ENCODE data around the gene ZNF621. TPM values are rescaled to one million over a fixed set of nuclear protein-coding genes. Genes with fewer than 3 reads are reported as not detected.

Gene ZNF621
- total RNA-seq, 3 donors from 2014 or later, result 16.4 to 24.9 (median 17.3) TPM

GRCh38 chr3:40566694-40567093 is 41.9 kb downstream of the ZNF621 start:
- DNase-seq (ENCODE audit: low spot score in 2 of 2), result no peak
- Histone ChIP-seq H3K36me3 (no peaks in the 10 kb centered on the region), H3K27ac (no peak overlapping the region), H3K27me3 (no peaks in the 10 kb centered on the region), H3K4me3 (no peak overlapping the region), H3K4me1 (no peaks in the 10 kb centered on the region), H3K9me3 (no peaks in the 10 kb centered on the region)
- TF ChIP-seq POLR2A (IDR thresholded peaks at IDR 0.05) (no peak), POLR2AphosphoS5 (IDR thresholded peaks at IDR 0.05) (no peak), CTCF (IDR thresholded peaks at IDR 0.05) (no peak)
- intact Hi-C loops (cut with DNase I; ENCODE audit: low total_unique reads), result no loop called here

GRCh38 chr3:40572588-40572987 is 47.8 kb downstream of the ZNF621 start:
- intact Hi-C loops (cut with DNase I; ENCODE audit: low total_unique reads), result no loop called here
- Histone ChIP-seq H3K4me1 (no peaks in the 10 kb centered on the region), H3K36me3 (no peaks in the 10 kb centered on the region), H3K4me3 (no peak overlapping the region), H3K27ac (no peak overlapping the region), H3K27me3 (no peaks in the 10 kb centered on the region), H3K9me3 (no peaks in the 10 kb centered on the region)
- DNase-seq (ENCODE audit: low spot score in 2 of 2), result no peak
- TF ChIP-seq POLR2AphosphoS5 (IDR thresholded peaks at IDR 0.05) (no peak), POLR2A (IDR thresholded peaks at IDR 0.05) (no peak), CTCF (IDR thresholded peaks at IDR 0.05) (no peak)

GRCh38 chr3:40574050-40574449 is 49.3 kb downstream of the ZNF621 start:
- H3K27me3 ChIP-seq, result no peaks in the 10 kb centered on the region
- no peaks in the 10 kb centered on the region for H3K9me3 ChIP-seq
- H3K36me3 ChIP-seq, result no peaks in the 10 kb centered on the region
- H3K4me1 ChIP-seq, result no peaks in the 10 kb centered on the region
- DNase-seq (ENCODE audit: low spot score in 2 of 2), result no peak
- H3K4me3 ChIP-seq, result no peak overlapping the region
- intact Hi-C loops (cut with DNase I; ENCODE audit: low total_unique reads), result no loop called here
- H3K27ac ChIP-seq, result no peak overlapping the region
- no peak for TF ChIP-seq CTCF (IDR thresholded peaks at IDR 0.05)

GRCh38 chr3:40574661-40575060 is 49.9 kb downstream of the ZNF621 start:
- TF ChIP-seq CTCF (IDR thresholded peaks at IDR 0.05) (no peak), POLR2AphosphoS5 (IDR thresholded peaks at IDR 0.05) (no peak), POLR2A (IDR thresholded peaks at IDR 0.05) (no peak)
- intact Hi-C loops (cut with DNase I; ENCODE audit: low total_unique reads), result no loop called here
- DNase-seq (ENCODE audit: low spot score in 2 of 2), result no peak

GRCh38 chr3:40576396-40576795 is 51.6 kb downstream of the ZNF621 start:
- intact Hi-C loops (cut with DNase I; ENCODE audit: low total_unique reads), result no loop called here
- no peak for TF ChIP-seq CTCF (IDR thresholded peaks at IDR 0.05)
- TF ChIP-seq POLR2AphosphoS5 (IDR thresholded peaks at IDR 0.05), result no peak
- TF ChIP-seq POLR2A (IDR thresholded peaks at IDR 0.05), result no peak
- no peaks in the 10 kb centered on the region for H3K9me3 ChIP-seq
- no peaks in the 10 kb centered on the region for H3K4me1 ChIP-seq
- no peaks in the 10 kb centered on the region for H3K36me3 ChIP-seq
- no peak overlapping the region for H3K27ac ChIP-seq
- no peaks in the 10 kb centered on the region for H3K27me3 ChIP-seq
- no peak overlapping the region for H3K4me3 ChIP-seq
- DNase-seq (ENCODE audit: low spot score in 2 of 2), result no peak

More at GRCh38 chr3:40574661-40575060, 49.9 kb downstream of the ZNF621 start:
- Histone ChIP-seq H3K27ac (no peak overlapping the region), H3K27me3 (no peaks in the 10 kb centered on the region), H3K9me3 (no peaks in the 10 kb centered on the region), H3K36me3 (no peaks in the 10 kb centered on the region), H3K4me1 (no peaks in the 10 kb centered on the region), H3K4me3 (no peak overlapping the region)
